Tibial artery (tissue), 4 donors: ENCODE results near the gene HOXB3.

Experiments
- DNase-seq, 2 donors: peaks; one replicate each; pipeline ENCODE4 v3.0.0-alpha.2; 2019
- H3K27ac ChIP-seq, 2 donors: fragments of 200-600 bp; sonication (generic) in 1 of 2; 1 replicate in 1 of 2; 2 replicates in 1 of 2; pipeline ENCODE4 v1.5.1; 2018 to 2019; ENCODE audit warnings: mild to moderate bottlenecking in 1 of 2
- H3K27me3 ChIP-seq, 2 donors: fragments of 200-600 bp; sonication (generic) in 1 of 2; one replicate each; pipeline versions ENCODE4 v1.5.1 to v1.6.0; 2016 to 2019
- H3K36me3 ChIP-seq, 3 donors: fragments of 200-600 bp; sonication (generic) in 2 of 3; one replicate each; pipeline ENCODE4 v1.5.1; 2016 to 2019; ENCODE audit warnings: mild to moderate bottlenecking in 2 of 3
- H3K4me1 ChIP-seq, 4 donors: fragments of 200-600 bp; sonication (generic) in 2 of 4; 1 replicate in 3 of 4; 2 replicates in 1 of 4; pipeline ENCODE4 v1.5.1; 2016 to 2019
- H3K4me3 ChIP-seq, 2 donors: fragments of 200-600 bp; sonication (generic) in 1 of 2; 1 replicate in 1 of 2; 2 replicates in 1 of 2; pipeline ENCODE4 v1.5.1; 2018 to 2019; ENCODE audit warnings: mild to moderate bottlenecking in 2 of 2
- H3K9me3 ChIP-seq, 3 donors: fragments of 200-600 bp; sonication (generic) in 1 of 3; one replicate each; pipeline ENCODE4 v1.5.1; 2016 to 2019
- CTCF ChIP-seq, 2 experiments: fragments of 200-600 bp in 1 of 2; fragments of 450-650 bp in 1 of 2; IDR thresholded peaks; one replicate each; pipeline ENCODE4 v1.5.1; 2017 to 2019; ENCODE audit warnings: antibody characterized with exemption in 2 of 2, mild to moderate bottlenecking in 1 of 2, moderate library complexity in 1 of 2
- intact Hi-C: fragments of 100-400 bp; cut with DNase I; formaldehyde crosslinking; loops from one replicate; pipeline ENCODE4 v1.15.0; 2023; ENCODE audit warnings: low total_unique reads

The HOXB3 gene

DNA sequence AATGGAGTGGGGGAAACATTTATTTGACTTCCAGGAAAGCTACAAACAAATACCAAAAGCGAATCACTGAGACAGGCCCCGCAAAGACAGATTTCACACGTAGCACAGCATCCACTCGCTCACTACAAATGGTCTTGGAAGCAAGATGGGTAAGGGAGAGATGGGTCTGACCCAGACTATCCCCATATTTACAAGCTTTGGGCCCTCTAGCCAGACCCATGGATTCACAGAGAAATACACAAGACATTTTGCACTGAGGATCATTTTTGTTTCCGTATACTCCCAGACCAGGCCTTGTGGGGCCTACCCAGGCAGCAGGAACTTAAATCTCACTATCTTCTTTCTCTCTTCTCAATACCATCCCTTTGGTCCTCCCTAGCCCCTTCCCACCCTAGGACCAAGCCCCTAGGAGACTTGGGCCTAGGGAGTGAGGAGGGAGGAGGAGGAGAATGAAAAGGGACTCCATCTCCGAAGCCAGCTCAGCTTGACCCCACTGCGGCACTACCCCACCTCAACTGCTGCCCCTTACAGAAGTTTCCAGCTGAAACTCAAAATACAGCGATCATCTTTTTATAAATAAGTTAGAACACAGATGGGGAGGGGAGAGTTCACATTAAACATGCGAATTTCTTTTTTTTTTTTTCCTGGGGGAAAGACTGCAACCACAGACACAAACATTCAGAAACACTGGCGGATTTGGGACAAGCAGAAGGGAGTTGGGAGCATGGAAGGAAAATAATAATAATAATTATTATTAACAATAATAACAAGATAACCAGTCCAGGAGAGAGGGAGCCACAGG lies 1.4 kb upstream of the HOXB3 start:
- no peaks in the 10 kb centered on the region for H3K36me3 ChIP-seq
- no peak overlapping the region for H3K4me3 ChIP-seq
- H3K4me1 ChIP-seq, result peaks cover 0 to 23% (median 12%) of the 10 kb centered on the region in 4 donors
- peaks cover 0 to 92% of the 10 kb centered on the region in 2 donors for H3K27me3 ChIP-seq
- DNase-seq, result no peak
- H3K9me3 ChIP-seq, result no peaks in the 10 kb centered on the region
- H3K27ac ChIP-seq, result no peak overlapping the region
- intact Hi-C loops, result no loop called here
- no peak for TF ChIP-seq CTCF (IDR thresholded peaks at IDR 0.05)

GRCh38 chr17:48590607-48591161 lies 643 bp upstream of the HOXB3 start:
- no peak for DNase-seq
- H3K9me3 ChIP-seq, result no peaks in the 10 kb centered on the region
- H3K27ac ChIP-seq, result no peak overlapping the region
- H3K27me3 ChIP-seq, result peaks cover 0 to 91% of the 10 kb centered on the region in 2 donors
- no peak for TF ChIP-seq CTCF (IDR thresholded peaks at IDR 0.05)
- H3K4me3 ChIP-seq, result no peak overlapping the region
- H3K4me1 ChIP-seq, result peaks cover 0 to 25% (median 15%) of the 10 kb centered on the region in 4 donors
- no peaks in the 10 kb centered on the region for H3K36me3 ChIP-seq
- intact Hi-C loops, result no loop called here

DNA sequence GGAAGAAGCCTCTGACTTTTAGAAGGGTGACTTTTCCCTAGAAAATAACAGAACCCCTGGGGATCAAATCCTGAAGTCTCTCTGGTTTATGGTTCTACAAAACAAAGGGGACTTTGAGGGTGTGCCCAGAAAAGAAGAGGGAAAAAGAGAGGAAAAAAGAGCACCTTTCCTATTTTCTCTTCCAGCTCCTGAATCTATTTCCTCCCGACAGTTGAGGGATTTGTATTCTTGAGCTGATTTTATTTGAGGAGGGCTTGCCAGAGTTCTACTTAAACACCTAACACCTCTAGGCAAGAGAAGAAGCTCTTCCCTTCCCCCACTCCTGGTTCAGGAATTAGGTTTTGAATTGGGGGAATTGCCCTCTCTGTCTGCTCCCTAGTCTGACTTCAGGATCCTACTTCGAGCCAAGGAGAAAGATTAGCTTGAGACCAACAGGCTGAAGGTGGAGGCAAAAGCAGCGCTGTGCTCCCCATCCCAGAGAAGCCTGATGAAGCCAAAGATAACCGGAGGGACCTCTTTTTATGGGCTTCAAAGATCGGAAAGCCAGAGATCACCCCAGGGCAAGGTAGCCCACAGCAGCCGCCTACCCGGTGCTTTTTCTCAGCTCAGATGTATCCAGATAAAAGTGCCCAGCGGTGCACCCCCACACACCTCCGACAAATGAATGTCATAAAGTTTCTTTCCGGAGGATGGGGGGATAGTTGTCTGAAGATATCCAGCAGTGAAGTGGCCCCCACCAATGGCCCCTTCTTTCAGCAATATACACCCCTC lies 796 bp downstream of the HOXB3 start:
- Histone ChIP-seq H3K4me3 (no peak overlapping the region), H3K27ac (no peak overlapping the region), H3K4me1 (peaks cover 0 to 37% (median 24%) of the 10 kb centered on the region in 4 donors), H3K27me3 (peaks cover 0 to 76% of the 10 kb centered on the region in 2 donors), H3K9me3 (no peaks in the 10 kb centered on the region), H3K36me3 (no peaks in the 10 kb centered on the region)
- DNase-seq, result no peak
- intact Hi-C loops, result no loop called here
- TF ChIP-seq CTCF (IDR thresholded peaks at IDR 0.05), result no peak

DNA sequence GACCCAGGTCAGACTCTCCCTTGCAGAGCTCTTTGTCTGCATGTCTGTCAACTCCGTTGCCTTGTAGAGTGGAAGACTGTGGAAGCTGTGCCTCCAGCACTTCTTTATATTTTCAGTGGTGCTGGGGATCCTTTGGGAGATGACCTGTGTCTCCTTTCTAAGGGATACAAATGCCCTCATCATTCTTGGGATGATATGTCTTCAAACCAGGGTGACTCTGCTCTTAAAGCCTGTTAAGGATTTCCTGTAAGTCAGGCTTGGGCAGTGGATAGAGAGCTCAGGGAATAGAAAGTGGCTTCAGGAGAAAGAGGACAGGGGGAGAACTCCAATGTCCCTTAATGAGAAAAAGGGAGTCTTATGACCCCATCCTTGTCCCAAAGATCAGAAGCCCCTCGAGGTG lies 1.5 kb downstream of the HOXB3 start:
- no peak for DNase-seq
- Histone ChIP-seq H3K4me3 (no peak overlapping the region), H3K4me1 (peaks cover 0 to 31% (median 21%) of the 10 kb centered on the region in 4 donors), H3K27me3 (peaks cover 0 to 72% of the 10 kb centered on the region in 2 donors), H3K9me3 (no peaks in the 10 kb centered on the region), H3K36me3 (no peaks in the 10 kb centered on the region), H3K27ac (no peak overlapping the region)
- intact Hi-C loops, result no loop called here
- TF ChIP-seq CTCF (IDR thresholded peaks at IDR 0.05), result no peak

DNA sequence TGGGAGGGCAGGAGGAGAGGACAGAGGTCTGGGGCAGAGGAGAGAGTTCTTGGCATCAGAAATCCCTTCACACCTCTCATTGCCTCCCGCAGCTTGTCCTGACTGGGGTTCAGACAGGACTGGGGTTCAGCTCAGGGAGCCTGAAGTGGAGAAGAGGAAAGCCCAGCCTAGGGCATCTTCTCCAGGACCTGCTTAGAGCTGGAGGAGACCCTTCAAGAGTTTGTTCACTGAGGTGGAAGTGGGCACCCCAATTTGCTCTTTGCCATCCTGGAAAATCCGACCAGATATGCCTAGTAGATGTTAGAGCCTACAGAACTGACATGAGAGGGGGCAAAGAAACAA lies 2.0 kb downstream of the HOXB3 start:
- TF ChIP-seq CTCF (IDR thresholded peaks at IDR 0.05), result no peak
- Histone ChIP-seq H3K27ac (no peak overlapping the region), H3K9me3 (no peaks in the 10 kb centered on the region), H3K4me1 (peaks cover 0 to 26% (median 16%) of the 10 kb centered on the region in 4 donors), H3K4me3 (no peak overlapping the region), H3K27me3 (peaks cover 0 to 68% of the 10 kb centered on the region in 2 donors), H3K36me3 (no peaks in the 10 kb centered on the region)
- intact Hi-C loops, result no loop called here
- DNase-seq, result no peak
